HepG2 (cell line): Measurements from ENCODE around the gene SLC9A9. TPM values are rescaled to one million over a fixed set of nuclear protein-coding genes. Genes with fewer than 3 reads are reported as not detected.

Experiments
- ATAC-seq: fragments of 200-7000 bp; cut with Tn5 transposase; 3 replicates; pipeline ENCODE4 v1.9.1; 2020; ENCODE audit warnings: mild to moderate bottlenecking, moderate library complexity
- BruUV-seq: library from RNA; stranded (reverse); fragments of 400-500 nt; replicated peaks from 2 replicates; lab custom pipeline; 2021; lab: Mats Ljungman, UMichigan
- CTCF ChIA-PET: fragments of 300-600 bp; formaldehyde crosslinking; extraction: SDS; loops from one replicate; lab custom pipeline; 2021; ENCODE audit warnings: low total read pairs, inconsistent platforms, low intra/inter-chr PET ratio; lab: Yijun Ruan, JAX
- POLR2A ChIA-PET: fragments of 350-600 bp; sonication (Branson Sonifier 250); formaldehyde crosslinking; loops from one replicate; lab custom pipeline; 2020; ENCODE audit warnings: antibody characterized with exemption, inconsistent platforms; lab: Yijun Ruan, JAX
- DNase-seq: peaks from one replicate; pipeline ENCODE4 v3.0.0-alpha.2; 2015; ENCODE audit warnings: low spot score
- FAIRE-seq: peaks from 3 replicates; lab custom pipeline; 2011; peaks lifted over from hg19 to GRCh38; lab: Jason Lieb, UNC
- H2AFZ ChIP-seq: one replicate; pipeline ENCODE4 v1.6.1; 2011; ENCODE audit warnings: low read length, inconsistent platforms
- H3K27ac ChIP-seq: fragments of 300-600 bp; 3 replicates; pipeline ENCODE4 v1.8.0; 2011; ENCODE audit warnings: mixed run types, mild to moderate bottlenecking, mixed read lengths, low read length, inconsistent platforms; ENCODE audit not compliant: insufficient read depth; ENCODE audit errors: extremely low read length
- H3K27me3 ChIP-seq, 2 experiments: fragments of 200-600 bp in 1 of 2; 2 replicates in 1 of 2; 3 replicates in 1 of 2; pipeline versions ENCODE4 v1.6.0 to v1.8.0; 2011; ENCODE audit warnings: low read length in 2 of 2, mild to moderate bottlenecking in 2 of 2, moderate library complexity in 2 of 2, inconsistent platforms in 1 of 2; ENCODE audit not compliant: insufficient read depth in 2 of 2, control insufficient read depth in 1 of 2
- H3K36me3 ChIP-seq, 2 experiments: fragments of 200-600 bp in 1 of 2; replicated peaks in 1 of 2; 2 replicates in 1 of 2; 3 replicates in 1 of 2; pipeline versions ENCODE4 v1.5.1 to v1.8.0; 2011; ENCODE audit warnings: low read length in 2 of 2, inconsistent platforms in 1 of 2; ENCODE audit not compliant: insufficient read depth in 2 of 2, control insufficient read depth in 1 of 2
- H3K4me1 ChIP-seq: 2 replicates; pipeline ENCODE4 v1.5.1; 2012; ENCODE audit warnings: low read length, inconsistent platforms; ENCODE audit not compliant: insufficient read depth
- H3K4me2 ChIP-seq: 2 replicates; pipeline ENCODE4 v1.6.0; 2011; ENCODE audit warnings: low read depth, low read length, inconsistent platforms
- H3K4me3 ChIP-seq, 3 experiments: fragments of 200-600 bp in 1 of 3; sonication (generic), shearing (Covaris generic) in 1 of 3; replicated peaks in 1 of 3; 2 replicates each; pipeline ENCODE4 v1.5.1; 2011 to 2016; ENCODE audit warnings: low read length in 3 of 3, inconsistent platforms in 2 of 3, low read depth in 2 of 3, mild to moderate bottlenecking in 2 of 3, control low read depth in 1 of 3, mixed read lengths in 1 of 3; ENCODE audit not compliant: insufficient read depth in 1 of 3
- H3K79me2 ChIP-seq: one replicate; pipeline ENCODE4 v1.6.1; 2011; ENCODE audit warnings: low read length, inconsistent platforms; ENCODE audit not compliant: insufficient read depth
- H3K9ac ChIP-seq: 2 replicates; pipeline ENCODE4 v1.6.0; 2011; ENCODE audit warnings: mild to moderate bottlenecking, low read depth, low read length, inconsistent platforms; ENCODE audit not compliant: insufficient read depth
- H3K9me3 ChIP-seq: 2 replicates; pipeline ENCODE4 v1.5.1; 2012; ENCODE audit warnings: mild to moderate bottlenecking, low read length
- H4K20me1 ChIP-seq: 2 replicates; pipeline ENCODE4 v1.6.0; 2011; ENCODE audit warnings: inconsistent platforms, mild to moderate bottlenecking, low read length, moderate library complexity; ENCODE audit not compliant: insufficient read depth
- AGO2 ChIP-seq: fragments of 200-400 bp; formaldehyde crosslinking; optimal IDR thresholded peaks from 2 replicates; pipeline ENCODE3; 2017; ENCODE audit warnings: mild to moderate bottlenecking, low read depth, low read length, moderate library complexity
- BCL3 ChIP-seq: sonication (generic); formaldehyde crosslinking; IDR thresholded peaks from 2 replicates; pipeline ENCODE4 v1.5.1; 2020; ENCODE audit warnings: mild to moderate bottlenecking, missing genetic modification reagents, moderate library complexity
- GRHL1 ChIP-seq: sonication (generic); formaldehyde crosslinking; conservative IDR thresholded peaks from 2 replicates; pipeline ENCODE4 v1.8.0; 2022; ENCODE audit warnings: missing genetic modification reagents
- HOMEZ ChIP-seq: IDR thresholded peaks from 2 replicates; pipeline ENCODE4 v1.6.1; 2016; ENCODE audit warnings: low read depth
- JUN ChIP-seq: sonication (generic); formaldehyde crosslinking; IDR thresholded peaks from 2 replicates; pipeline ENCODE4 v1.4.0; 2020; ENCODE audit warnings: mild to moderate bottlenecking, missing genetic modification reagents
- MAZ ChIP-seq, 2 experiments: sonication (generic) in 1 of 2; formaldehyde crosslinking in 1 of 2; IDR thresholded peaks; 2 replicates each; pipeline versions ENCODE4 v1.5.0 to v1.6.1; 2012 to 2020; ENCODE audit warnings: low read depth in 2 of 2, mild to moderate bottlenecking in 2 of 2, borderline replicate concordance in 1 of 2, improper control_type of control experiment in 1 of 2, low read length in 1 of 2, missing genetic modification reagents in 1 of 2, moderate library complexity in 1 of 2
- MEF2D ChIP-seq: sonication (generic); formaldehyde crosslinking; IDR thresholded peaks from 2 replicates; pipeline ENCODE4 v1.5.1; 2020; ENCODE audit warnings: mild to moderate bottlenecking, missing genetic modification reagents
- NR3C1 ChIP-seq: sonication (generic); formaldehyde crosslinking; IDR thresholded peaks from 2 replicates; pipeline ENCODE4 v1.4.0; 2020; ENCODE audit warnings: missing genetic modification reagents
- PHF21A ChIP-seq: sonication (generic); formaldehyde crosslinking; IDR thresholded peaks from 2 replicates; pipeline ENCODE4 v1.5.0; 2020; ENCODE audit warnings: mild to moderate bottlenecking, missing genetic modification reagents
- REST ChIP-seq, 2 experiments: IDR thresholded peaks; 2 replicates each; pipeline ENCODE4 v1.6.1; 2011 to 2012; ENCODE audit warnings: low read length in 2 of 2, borderline replicate concordance in 1 of 2, low read depth in 1 of 2, mild to moderate bottlenecking in 1 of 2, moderate library complexity in 1 of 2
- TBP ChIP-seq: sonication (generic); formaldehyde crosslinking; IDR thresholded peaks from 2 replicates; pipeline ENCODE4 v1.5.0; 2020; ENCODE audit warnings: missing genetic modification reagents
- ZGPAT ChIP-seq: IDR thresholded peaks from 2 replicates; pipeline ENCODE4 v1.6.1; 2016; ENCODE audit warnings: mild to moderate bottlenecking
- ZNF337 ChIP-seq: sonication (generic); formaldehyde crosslinking; IDR thresholded peaks from 2 replicates; pipeline ENCODE4 v1.5.1; 2020; ENCODE audit warnings: missing genetic modification reagents, low read depth, mild to moderate bottlenecking, borderline replicate concordance
- WGBS: methylation state at CpG from one replicate; pipeline ENCODE4 v1.1.6; 2017; ENCODE audit warnings: low lambda C conversion rate; 5-methylcytosine and 5-hydroxymethylcytosine counted together
- in situ Hi-C: cut with HindIII; loops from 2 replicates; pipeline ENCODE4 v1.10.0; 2017; ENCODE audit warnings: low pct_unique_long_range_greater_than_20kb; ENCODE audit not compliant: extremely low pct_ligation_motif_present
- intact Hi-C: fragments of 100-400 bp; cut with micrococcal nuclease; formaldehyde crosslinking; loops from one replicate; pipeline ENCODE4 v1.10.0; 2022; ENCODE audit not compliant: unreplicated experiment
- polyA plus RNA-seq, 8 experiments: library from polyadenylated mRNA; depleted of rRNA in 3 of 8; stranded (reverse) in 7 of 8; unstranded in 1 of 8; fragments of >200 nt; fragmentation: Illumina TruSeq in 4 of 8; extraction: Trizol in 4 of 8; gene quantifications; 2 replicates each; pipeline versions ENCODE4 v1.2.1 to v1.2.3, GENCODE V29; 2011 to 2016; ENCODE audit warnings: low read depth in 4 of 8, missing spikeins in 1 of 8, mixed read lengths in 1 of 8; ENCODE audit not compliant: insufficient read depth in 1 of 8
- total RNA-seq, 5 experiments: library from RNA; depleted of rRNA; stranded (reverse); fragments of >200 nt; fragmentation: Illumina TruSeq; extraction: Trizol; gene quantifications; 2 replicates each; pipeline ENCODE4 v1.2.3, GENCODE V29; 2016; ENCODE audit warnings: low read depth in 1 of 5

SLC9A9 gene
- total and polyA plus RNA-seq, 2 of the 13 experiments (the other 11 are each of a cell fraction or from before 2014, with no cell fraction given): not detected

GRCh38 chr3:143277531-143277930, 570.7 kb downstream of the SLC9A9 start:
- no peaks in the 10 kb centered on the region for H3K4me1 ChIP-seq
- CTCF ChIA-PET: no interaction called here
- H3K79me2 ChIP-seq: no peaks in the 10 kb centered on the region
- no TSS peak for BruUV-seq
- no peak overlapping the region for H2AFZ ChIP-seq
- no peaks in the 10 kb centered on the region for H4K20me1 ChIP-seq
- FAIRE-seq: no peak
- H3K4me2 ChIP-seq: no peak overlapping the region
- H3K9ac ChIP-seq: no peak overlapping the region
- no peak overlapping the region for H3K27ac ChIP-seq
- no peak for DNase-seq
- POLR2A ChIA-PET: no interaction called here
- H3K36me3 ChIP-seq: no peaks in the 10 kb centered on the region
- no peak for ATAC-seq
- no peaks in the 10 kb centered on the region for H3K9me3 ChIP-seq
- intact Hi-C loops: no loop called here
- H3K4me3 ChIP-seq: no peak overlapping the region
- 7% methylated on average over 2 of the region's 2 CpGs for WGBS
- in situ Hi-C loops: no loop called here
- no peaks in the 10 kb centered on the region for H3K27me3 ChIP-seq
- TF ChIP-seq MAZ (IDR thresholded peaks at IDR 0.05; ENCODE audit: borderline replicate concordance, low read depth, low read length) (no peak), MAZ (CRISPR knock-in tag; IDR thresholded peaks at IDR 0.05; ENCODE audit: low read depth) (no peak), TBP (CRISPR knock-in tag) (no peak), AGO2 (no peak), ZNF337 (CRISPR knock-in tag) (no peak), GRHL1 (CRISPR knock-in tag) (no peak), HOMEZ (CRISPR knock-in tag) (no peak), JUN (CRISPR knock-in tag) (no peak), MEF2D (CRISPR knock-in tag) (no peak), PHF21A (CRISPR knock-in tag) (no peak), NR3C1 (CRISPR knock-in tag) (no peak), ZGPAT (CRISPR knock-in tag) (no peak), REST (IDR thresholded peaks at IDR 0.05; ENCODE audit: borderline replicate concordance in 1 of 2, low read depth in 1 of 2, low read length in 2 of 2) (no peak), BCL3 (CRISPR knock-in tag) (no peak)
